RWPE1 (cell line): Measurements from ENCODE around the gene CASP4.

Source experiments
- CTCF ChIA-PET: fragments of 350-600 bp; sonication (Branson Sonifier 250); formaldehyde crosslinking; extraction: SDS; loops from one replicate; lab custom pipeline; 2021; lab: Yijun Ruan, JAX
- POLR2A ChIA-PET: fragments of 400-600 bp; formaldehyde crosslinking; extraction: SDS; loops from one replicate; lab custom pipeline; 2020; ENCODE audit warnings: antibody characterized with exemption; ENCODE audit not compliant: low non-redundant PET; lab: Yijun Ruan, JAX
- DNase-seq: peaks from one replicate; pipeline ENCODE4 v3.0.0; 2012; ENCODE audit warnings: low spot score
- H3K27ac ChIP-seq: fragments of 450-650 bp; 2 replicates; pipeline ENCODE4 v1.5.1; 2017
- TF ChIP-seq, protein P1 (sequence below): fragments of 450-650 bp; conservative IDR thresholded peaks from 2 replicates; pipeline ENCODE4 v1.5.1; 2017; ENCODE audit warnings: low read depth, mild to moderate bottlenecking

The CASP4 gene

GRCh38 chr11:104893876-104894275, 74.5 kb downstream of the CASP4 start:
- no peak overlapping the region for H3K27ac ChIP-seq
- TF ChIP-seq, protein P1, sequence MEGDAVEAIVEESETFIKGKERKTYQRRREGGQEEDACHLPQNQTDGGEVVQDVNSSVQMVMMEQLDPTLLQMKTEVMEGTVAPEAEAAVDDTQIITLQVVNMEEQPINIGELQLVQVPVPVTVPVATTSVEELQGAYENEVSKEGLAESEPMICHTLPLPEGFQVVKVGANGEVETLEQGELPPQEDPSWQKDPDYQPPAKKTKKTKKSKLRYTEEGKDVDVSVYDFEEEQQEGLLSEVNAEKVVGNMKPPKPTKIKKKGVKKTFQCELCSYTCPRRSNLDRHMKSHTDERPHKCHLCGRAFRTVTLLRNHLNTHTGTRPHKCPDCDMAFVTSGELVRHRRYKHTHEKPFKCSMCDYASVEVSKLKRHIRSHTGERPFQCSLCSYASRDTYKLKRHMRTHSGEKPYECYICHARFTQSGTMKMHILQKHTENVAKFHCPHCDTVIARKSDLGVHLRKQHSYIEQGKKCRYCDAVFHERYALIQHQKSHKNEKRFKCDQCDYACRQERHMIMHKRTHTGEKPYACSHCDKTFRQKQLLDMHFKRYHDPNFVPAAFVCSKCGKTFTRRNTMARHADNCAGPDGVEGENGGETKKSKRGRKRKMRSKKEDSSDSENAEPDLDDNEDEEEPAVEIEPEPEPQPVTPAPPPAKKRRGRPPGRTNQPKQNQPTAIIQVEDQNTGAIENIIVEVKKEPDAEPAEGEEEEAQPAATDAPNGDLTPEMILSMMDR, result no peak
- POLR2A ChIA-PET, result no interaction called here
- CTCF ChIA-PET, result no interaction called here
- DNase-seq, result no peak
